MCF 10A (cell line): ENCODE measurements around the gene ARF6. TPM values are rescaled to one million over a fixed set of nuclear protein-coding genes. Genes with fewer than 3 reads are reported as not detected.

ENCODE experiments used
- BruUV-seq: library from RNA; stranded (reverse); fragments of 400-500 nt; replicated peaks from 2 replicates; lab custom pipeline; 2021; lab: Mats Ljungman, UMichigan
- CTCF ChIA-PET: fragments of 300-600 bp; sonication (Branson Sonifier 250); formaldehyde crosslinking; extraction: SDS; loops from one replicate; lab custom pipeline; 2021; ENCODE audit warnings: antibody characterized with exemption, inconsistent platforms; lab: Yijun Ruan, JAX
- POLR2A ChIA-PET: fragments of 300-600, 350-650 bp; sonication (Branson Sonifier 250); formaldehyde crosslinking; extraction: SDS; loops from one replicate; lab custom pipeline; 2020; ENCODE audit warnings: antibody characterized with exemption, inconsistent platforms; lab: Yijun Ruan, JAX
- DNase-seq: peaks from one replicate; pipeline ENCODE4 v3.0.0-alpha.2; 2018; ENCODE audit not compliant: unreplicated experiment
- H3K27ac Mint-ChIP-seq: one replicate; pipeline ENCODE4 v1.8.0; 2022; ENCODE audit warnings: mild to moderate bottlenecking, low read depth, mixed read lengths; ENCODE audit not compliant: unreplicated experiment
- H3K27me3 Mint-ChIP-seq: one replicate; pipeline ENCODE4 v1.8.0; 2022; ENCODE audit warnings: mixed read lengths; ENCODE audit not compliant: insufficient read depth, unreplicated experiment
- H3K36me3 Mint-ChIP-seq: one replicate; pipeline ENCODE4 v1.8.0; 2022; ENCODE audit warnings: mild to moderate bottlenecking, moderate library complexity, mixed read lengths; ENCODE audit not compliant: insufficient read depth, unreplicated experiment
- H3K4me1 Mint-ChIP-seq: one replicate; pipeline ENCODE4 v1.8.0; 2022; ENCODE audit warnings: mixed read lengths; ENCODE audit not compliant: insufficient read depth, unreplicated experiment
- H3K4me3 Mint-ChIP-seq: one replicate; pipeline ENCODE4 v1.8.0; 2022; ENCODE audit warnings: mild to moderate bottlenecking, moderate library complexity, mixed read lengths; ENCODE audit not compliant: unreplicated experiment
- H3K9me3 Mint-ChIP-seq: one replicate; pipeline ENCODE4 v1.8.0; 2022; ENCODE audit warnings: mixed read lengths; ENCODE audit not compliant: unreplicated experiment
- intact Hi-C: fragments of 100-400 bp; cut with micrococcal nuclease; formaldehyde crosslinking; loops from 2 replicates; pipeline ENCODE4 v1.14.1; 2022
- total RNA-seq: library from RNA; stranded (reverse); gene quantifications from 2 replicates; pipeline ENCODE4 v1.2.3, GENCODE V29; 2022
- TF ChIP-seq, protein P1 (sequence below): fragments of 200-600 bp; IDR thresholded peaks from one replicate; pipeline ENCODE4 v1.8.0; 2022; ENCODE audit warnings: antibody characterized with exemption, mild to moderate bottlenecking; ENCODE audit not compliant: unreplicated experiment

The ARF6 gene
- total RNA-seq, 1 experiment from 2014 or later = 112 TPM

DNA sequence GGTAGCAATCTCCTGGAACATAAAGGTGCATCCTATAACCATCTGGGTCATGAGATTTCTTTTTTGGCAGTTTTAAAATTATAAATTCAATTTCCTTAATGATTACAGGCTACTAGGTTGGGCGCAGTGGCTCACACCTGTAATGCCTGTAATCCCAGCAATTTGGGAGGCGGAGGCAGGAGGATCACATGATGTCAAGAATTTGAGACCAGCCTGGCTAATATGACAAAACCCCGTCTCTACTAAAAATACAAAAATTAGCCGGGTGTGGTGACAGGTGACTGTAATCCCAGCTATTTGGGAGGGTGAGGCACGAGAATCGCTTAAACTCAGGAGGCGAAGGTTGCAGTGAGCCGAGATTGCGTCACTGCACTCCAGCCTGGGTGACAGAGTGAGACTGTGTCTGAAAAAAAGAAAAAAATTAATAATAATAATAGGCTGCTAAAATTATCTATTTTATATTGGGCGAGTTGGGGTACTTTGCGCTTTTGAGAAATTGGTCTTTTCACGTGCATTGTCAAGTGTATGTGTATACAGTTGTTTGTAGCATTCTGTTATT lies 17.2 kb upstream of the ARF6 start:
- BruUV-seq = no TSS peak
- no peak overlapping the region for H3K4me3 Mint-ChIP-seq
- no peaks in the 10 kb centered on the region for H3K9me3 Mint-ChIP-seq
- POLR2A ChIA-PET = interaction anchor here (0.6 to 1.1 kb wide), 6 partner anchors 10 to 490 kb away, joined by 3 to 14 read pairs (median 3); partner anchors contain the start of gene ARF6
- TF ChIP-seq, protein P1, sequence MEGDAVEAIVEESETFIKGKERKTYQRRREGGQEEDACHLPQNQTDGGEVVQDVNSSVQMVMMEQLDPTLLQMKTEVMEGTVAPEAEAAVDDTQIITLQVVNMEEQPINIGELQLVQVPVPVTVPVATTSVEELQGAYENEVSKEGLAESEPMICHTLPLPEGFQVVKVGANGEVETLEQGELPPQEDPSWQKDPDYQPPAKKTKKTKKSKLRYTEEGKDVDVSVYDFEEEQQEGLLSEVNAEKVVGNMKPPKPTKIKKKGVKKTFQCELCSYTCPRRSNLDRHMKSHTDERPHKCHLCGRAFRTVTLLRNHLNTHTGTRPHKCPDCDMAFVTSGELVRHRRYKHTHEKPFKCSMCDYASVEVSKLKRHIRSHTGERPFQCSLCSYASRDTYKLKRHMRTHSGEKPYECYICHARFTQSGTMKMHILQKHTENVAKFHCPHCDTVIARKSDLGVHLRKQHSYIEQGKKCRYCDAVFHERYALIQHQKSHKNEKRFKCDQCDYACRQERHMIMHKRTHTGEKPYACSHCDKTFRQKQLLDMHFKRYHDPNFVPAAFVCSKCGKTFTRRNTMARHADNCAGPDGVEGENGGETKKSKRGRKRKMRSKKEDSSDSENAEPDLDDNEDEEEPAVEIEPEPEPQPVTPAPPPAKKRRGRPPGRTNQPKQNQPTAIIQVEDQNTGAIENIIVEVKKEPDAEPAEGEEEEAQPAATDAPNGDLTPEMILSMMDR = no peak
- CTCF ChIA-PET = interaction anchor here (0.6 to 0.8 kb wide), 2 partner anchors 11 to 13 kb away, joined by 3 to 4 read pairs; no protein-coding TSS in a partner anchor
- DNase-seq = no peak
- H3K4me1 Mint-ChIP-seq = no peaks in the 10 kb centered on the region
- intact Hi-C loops = no loop called here
- H3K27me3 Mint-ChIP-seq = no peaks in the 10 kb centered on the region
- H3K27ac Mint-ChIP-seq = no peak overlapping the region
- H3K36me3 Mint-ChIP-seq = no peaks in the 10 kb centered on the region

DNA sequence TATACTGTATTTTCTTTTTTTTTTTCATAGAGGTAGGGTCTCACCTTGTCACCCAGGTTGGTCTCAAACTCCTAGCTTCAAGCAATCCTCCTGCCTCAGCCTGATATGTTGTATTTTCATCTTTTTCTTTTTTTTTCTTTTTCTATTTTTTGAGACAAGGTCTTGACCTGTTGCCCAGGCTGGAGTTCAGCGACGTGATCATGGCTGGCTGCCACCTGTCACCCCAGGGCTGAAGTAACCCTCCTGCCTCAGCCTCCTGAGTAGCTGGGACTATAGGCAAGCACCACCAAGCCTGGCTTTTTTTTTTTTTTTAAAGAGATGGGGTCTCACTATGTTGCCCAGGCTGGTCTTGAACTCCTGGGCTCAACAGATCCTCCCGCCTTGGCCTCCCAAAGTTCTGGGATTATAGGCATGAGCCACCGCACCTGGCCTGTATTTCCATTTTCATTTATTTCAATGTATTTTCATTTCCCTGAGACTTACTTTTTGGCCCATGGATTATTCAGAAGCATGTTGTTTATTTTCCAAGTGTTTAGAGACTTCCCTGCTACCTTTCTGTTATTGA lies 16.2 kb upstream of the ARF6 start:
- BruUV-seq = no TSS peak
- Mint-ChIP-seq H3K36me3 (no peaks in the 10 kb centered on the region), H3K9me3 (no peaks in the 10 kb centered on the region), H3K27ac (no peak overlapping the region), H3K4me1 (no peaks in the 10 kb centered on the region), H3K4me3 (no peak overlapping the region), H3K27me3 (no peaks in the 10 kb centered on the region)
- intact Hi-C loops = no loop called here
- ChIA-PET POLR2A (interaction anchor here (0.6 to 1.2 kb wide), 8 partner anchors 11 to 151 kb away, joined by 3 to 14 read pairs (median 3); partner anchors contain the start of gene ARF6), CTCF (interaction anchor here (0.6 to 0.8 kb wide), 2 partner anchors 12 kb away, joined by 3 to 4 read pairs; no protein-coding TSS in a partner anchor)
- TF ChIP-seq, protein P1 = no peak
- no peak for DNase-seq

DNA sequence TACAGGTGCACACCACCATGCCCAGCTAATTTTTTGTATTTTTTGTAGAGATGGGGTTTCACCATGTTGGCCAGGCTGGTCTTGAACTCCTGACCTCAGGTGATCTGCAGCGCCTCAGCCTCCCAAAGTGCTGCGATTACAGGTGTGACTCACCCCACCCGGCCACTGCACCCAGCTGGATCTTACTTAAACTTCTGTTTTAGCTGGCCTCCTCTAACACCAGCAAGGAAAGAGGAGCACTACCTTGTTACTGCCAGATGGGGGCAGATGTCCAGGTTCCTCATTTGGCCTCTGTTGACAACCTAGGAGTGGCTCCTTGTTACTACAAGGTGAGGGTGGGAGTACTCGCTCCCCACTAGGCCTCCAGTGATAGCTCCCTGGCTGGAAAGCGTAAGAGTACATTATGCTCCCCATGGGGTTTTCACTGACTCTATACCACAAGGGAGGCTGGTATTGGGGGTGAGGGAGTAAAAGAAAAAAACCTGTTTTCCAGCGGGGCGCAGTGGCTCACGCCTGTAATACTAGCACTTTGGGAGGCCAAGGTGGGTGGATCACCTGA lies 13.2 kb upstream of the ARF6 start:
- Mint-ChIP-seq H3K4me1 (no peaks in the 10 kb centered on the region), H3K9me3 (no peaks in the 10 kb centered on the region), H3K27me3 (no peaks in the 10 kb centered on the region), H3K36me3 (no peaks in the 10 kb centered on the region), H3K27ac (peak overlapping the region; percentile 27), H3K4me3 (no peak overlapping the region)
- no TSS peak for BruUV-seq
- intact Hi-C loops = no loop called here
- DNase-seq = peak; percentile 83
- TF ChIP-seq, protein P1 = peak; percentile 39
- POLR2A ChIA-PET = no interaction called here
- CTCF ChIA-PET = interaction anchor here (0.6 to 1.1 kb wide), 12 partner anchors 9 to 985 kb away, joined by 3 to 10 read pairs (median 3); partner anchors contain the start of gene NEMF
